ENCODE data around the gene CAPN2. TPM values are rescaled to one million over a fixed set of nuclear protein-coding genes. Genes with fewer than 3 reads are reported as not detected.
A peak's percentile ranks its signal among the peaks of the same experiment; 100 is the strongest.

Gene CAPN2
- total RNA-seq, 2 donors from 2014 or later = 61.4 to 72.3 TPM

DNA sequence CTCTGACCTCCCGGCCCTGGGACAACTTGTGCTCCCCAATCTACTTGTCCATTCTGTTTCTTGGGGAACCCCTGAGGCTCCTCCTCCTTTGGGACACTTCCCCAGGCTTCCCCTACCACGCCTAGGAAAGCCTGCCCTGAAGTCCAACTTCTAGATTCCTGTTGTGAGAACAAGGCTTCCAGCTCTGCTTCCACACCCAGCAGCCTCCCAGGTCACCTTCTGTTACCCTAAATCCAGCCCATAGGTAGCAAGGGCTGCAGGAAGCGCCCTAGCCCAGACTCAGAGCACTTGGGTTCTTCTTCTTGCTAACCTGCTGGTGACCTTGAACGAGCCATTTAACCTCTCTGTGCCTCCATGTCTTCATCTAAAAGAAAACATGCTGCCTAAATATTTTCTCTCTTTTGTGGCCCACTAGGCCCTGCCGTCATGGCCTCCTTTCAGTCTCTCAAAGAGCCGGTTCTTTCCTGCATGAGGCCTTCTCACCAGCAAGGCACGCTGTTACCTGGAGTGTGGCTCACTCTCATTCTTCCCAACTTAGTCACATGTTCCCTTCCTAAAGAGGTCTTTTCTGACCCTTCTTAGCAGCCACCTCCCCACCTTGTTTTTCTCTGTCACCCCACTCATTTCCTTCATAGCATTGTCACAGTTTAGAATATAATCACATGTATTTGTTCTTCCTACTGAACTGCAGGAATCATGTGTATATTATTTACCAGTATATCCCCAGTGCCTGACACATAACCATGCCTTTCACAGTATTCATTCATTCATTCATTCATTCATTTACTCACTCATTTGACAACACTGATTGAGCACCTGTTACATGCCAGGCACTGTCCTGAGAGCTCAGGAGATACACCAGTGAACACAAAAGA is 1.4 kb downstream of the CAPN2 start:
- H3K27ac ChIP-seq = peak overlapping the region; percentile 91 to 93

DNA sequence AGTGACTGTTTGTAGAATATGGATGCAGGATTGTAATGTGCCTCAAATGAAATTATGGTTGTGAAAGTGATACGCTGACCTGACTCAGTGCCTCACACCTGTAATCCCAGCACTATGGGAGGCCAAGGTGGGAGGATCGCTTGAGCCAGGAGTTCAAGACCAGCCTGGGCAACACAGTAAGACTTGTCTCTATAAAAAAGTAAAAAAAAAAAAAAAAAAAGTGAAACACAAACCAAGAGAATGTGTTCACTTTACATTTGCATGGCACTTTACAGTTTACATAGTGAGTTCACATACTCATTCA is 2.0 kb downstream of the CAPN2 start:
- peaks cover 19% of the 10 kb centered on the region for H3K36me3 ChIP-seq
- DNase-seq (ENCODE audit: low spot score) = no peak
- no peak overlapping the region for H3K27ac ChIP-seq
- H3K4me1 ChIP-seq = peaks cover 0 to 43% of the 10 kb centered on the region in 2 donors
- TF ChIP-seq, protein P1, sequence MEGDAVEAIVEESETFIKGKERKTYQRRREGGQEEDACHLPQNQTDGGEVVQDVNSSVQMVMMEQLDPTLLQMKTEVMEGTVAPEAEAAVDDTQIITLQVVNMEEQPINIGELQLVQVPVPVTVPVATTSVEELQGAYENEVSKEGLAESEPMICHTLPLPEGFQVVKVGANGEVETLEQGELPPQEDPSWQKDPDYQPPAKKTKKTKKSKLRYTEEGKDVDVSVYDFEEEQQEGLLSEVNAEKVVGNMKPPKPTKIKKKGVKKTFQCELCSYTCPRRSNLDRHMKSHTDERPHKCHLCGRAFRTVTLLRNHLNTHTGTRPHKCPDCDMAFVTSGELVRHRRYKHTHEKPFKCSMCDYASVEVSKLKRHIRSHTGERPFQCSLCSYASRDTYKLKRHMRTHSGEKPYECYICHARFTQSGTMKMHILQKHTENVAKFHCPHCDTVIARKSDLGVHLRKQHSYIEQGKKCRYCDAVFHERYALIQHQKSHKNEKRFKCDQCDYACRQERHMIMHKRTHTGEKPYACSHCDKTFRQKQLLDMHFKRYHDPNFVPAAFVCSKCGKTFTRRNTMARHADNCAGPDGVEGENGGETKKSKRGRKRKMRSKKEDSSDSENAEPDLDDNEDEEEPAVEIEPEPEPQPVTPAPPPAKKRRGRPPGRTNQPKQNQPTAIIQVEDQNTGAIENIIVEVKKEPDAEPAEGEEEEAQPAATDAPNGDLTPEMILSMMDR (IDR thresholded peaks at IDR 0.05) = no peak
- no peaks in the 10 kb centered on the region for H3K27me3 ChIP-seq
- H3K9me3 ChIP-seq = no peaks in the 10 kb centered on the region
- H3K4me3 ChIP-seq = no peak overlapping the region

More for the DNA sequence above, 1.4 kb downstream of the CAPN2 start:
- no peaks in the 10 kb centered on the region for H3K9me3 ChIP-seq
- TF ChIP-seq, protein P1 (IDR thresholded peaks at IDR 0.05) = no peak
- no peaks in the 10 kb centered on the region for H3K27me3 ChIP-seq
- no peak for DNase-seq (ENCODE audit: low spot score)
- peak overlapping the region; percentile 68 to 75 for H3K4me3 ChIP-seq
- peaks cover 13% of the 10 kb centered on the region for H3K36me3 ChIP-seq
- peaks cover 0 to 49% of the 10 kb centered on the region in 2 donors for H3K4me1 ChIP-seq

DNA sequence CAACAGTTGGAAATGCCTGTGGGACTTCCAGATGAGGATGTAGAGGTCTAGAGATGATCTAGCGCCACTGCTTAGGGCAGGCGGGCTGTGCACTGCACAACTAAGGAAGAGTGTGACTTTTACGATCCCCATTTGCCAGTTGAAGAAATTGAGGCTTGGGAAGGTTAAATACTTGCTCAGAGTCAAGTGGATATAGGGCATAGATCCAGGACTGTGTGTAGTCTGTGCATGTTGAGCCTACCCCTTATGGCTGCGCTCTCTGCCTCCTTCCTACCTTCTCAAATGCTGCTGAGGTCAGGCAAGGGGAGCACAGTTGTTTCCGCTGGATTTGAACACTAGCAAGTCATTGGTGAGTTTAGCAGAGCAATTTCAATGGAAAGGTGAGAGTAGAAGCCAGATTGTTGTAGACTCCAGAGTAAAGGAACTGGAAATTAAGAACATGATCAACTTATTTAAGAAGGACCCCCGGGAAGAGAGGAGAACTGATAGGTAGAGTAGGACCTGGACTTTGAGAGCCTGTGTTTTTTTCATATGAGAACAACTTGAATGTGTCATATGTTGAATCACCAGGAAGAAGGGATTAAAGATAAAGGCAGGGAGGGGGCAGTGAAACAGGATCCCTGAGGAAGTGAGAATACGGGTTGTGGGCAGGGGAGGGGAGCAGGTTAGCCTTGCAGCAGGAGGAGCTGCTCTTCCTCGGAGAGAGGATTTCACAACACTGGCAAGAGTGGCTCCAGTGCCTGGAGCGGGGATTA is 2.7 kb downstream of the CAPN2 start:
- peaks cover 0 to 40% of the 10 kb centered on the region in 2 donors for H3K4me1 ChIP-seq
- H3K27ac ChIP-seq = peak overlapping the region in 1 of 2 donors; percentile 14
- H3K27me3 ChIP-seq = no peaks in the 10 kb centered on the region
- H3K36me3 ChIP-seq = peaks cover 25% of the 10 kb centered on the region
- no peaks in the 10 kb centered on the region for H3K9me3 ChIP-seq
- H3K4me3 ChIP-seq = peak overlapping the region in 1 of 2 donors; percentile 3
- TF ChIP-seq, protein P1 (IDR thresholded peaks at IDR 0.05) = no peak
- DNase-seq (ENCODE audit: low spot score) = no peak

DNA sequence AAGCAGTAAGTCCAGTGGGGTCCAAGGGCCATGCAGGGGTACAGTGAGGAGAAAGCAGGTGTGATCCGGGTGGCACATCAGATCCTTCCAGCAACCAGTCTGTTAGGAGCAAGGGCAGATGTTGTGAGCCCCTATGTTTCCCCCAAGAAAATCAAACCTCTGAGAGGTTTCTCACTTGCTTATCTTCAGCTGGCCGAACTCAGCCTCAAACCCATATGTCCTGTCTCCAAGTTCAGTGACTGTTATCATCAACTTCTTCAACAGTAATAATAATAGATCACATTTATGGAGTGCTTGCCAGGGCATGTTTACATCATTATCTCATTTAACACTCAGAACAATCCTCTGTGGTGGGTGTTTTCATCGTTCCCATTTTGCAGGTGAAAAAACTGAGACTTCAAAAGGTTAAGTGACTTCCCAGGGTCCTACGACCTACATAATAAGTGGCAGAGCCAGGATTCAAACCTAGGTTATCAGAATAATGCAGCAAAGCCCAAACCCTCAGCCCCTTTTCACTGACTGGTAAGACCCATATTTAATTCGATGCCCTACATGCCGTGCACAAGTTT is 3.3 kb downstream of the CAPN2 start:
- H3K9me3 ChIP-seq = no peaks in the 10 kb centered on the region
- peak overlapping the region in 1 of 2 donors; percentile 3 for H3K4me3 ChIP-seq
- no peak for DNase-seq (ENCODE audit: low spot score)
- peaks cover 0 to 43% of the 10 kb centered on the region in 2 donors for H3K4me1 ChIP-seq
- TF ChIP-seq, protein P1 (IDR thresholded peaks at IDR 0.05) = no peak
- H3K27ac ChIP-seq = peak overlapping the region in 1 of 2 donors; percentile 35
- peaks cover 32% of the 10 kb centered on the region for H3K36me3 ChIP-seq
- H3K27me3 ChIP-seq = no peaks in the 10 kb centered on the region

DNA sequence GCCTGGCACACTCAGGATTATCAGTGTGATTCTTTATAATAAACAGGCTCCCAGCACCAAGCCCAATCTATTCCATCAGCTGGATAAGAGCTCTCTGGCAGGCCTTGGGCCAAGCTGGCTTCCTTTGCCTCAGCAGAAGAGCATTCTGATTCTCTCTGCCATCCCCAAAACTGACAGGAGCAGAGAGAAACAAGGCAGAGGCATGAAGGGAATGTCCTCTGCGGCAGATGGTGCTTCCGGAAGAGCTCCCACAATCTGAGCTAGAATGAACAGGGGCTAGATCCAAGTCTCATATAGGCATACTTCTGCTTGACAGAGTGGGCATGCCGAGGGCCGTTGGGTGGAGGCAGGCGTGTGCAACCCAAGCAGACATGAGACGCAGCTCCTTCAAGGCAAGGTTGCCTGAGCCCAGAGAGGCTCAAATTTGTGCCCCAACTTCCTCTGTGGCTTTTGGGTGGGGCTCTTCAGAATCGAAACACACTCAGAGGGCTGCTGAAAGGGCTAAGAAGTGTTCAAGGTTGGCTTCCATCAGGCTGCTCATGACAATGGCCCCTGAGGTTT is 4.0 kb downstream of the CAPN2 start:
- H3K4me3 ChIP-seq = no peak overlapping the region
- peak overlapping the region; percentile 35 to 50 for H3K27ac ChIP-seq
- TF ChIP-seq, protein P1 (IDR thresholded peaks at IDR 0.05) = no peak
- H3K27me3 ChIP-seq = no peaks in the 10 kb centered on the region
- H3K4me1 ChIP-seq = peaks cover 0 to 50% of the 10 kb centered on the region in 2 donors
- no peak for DNase-seq (ENCODE audit: low spot score)
- no peaks in the 10 kb centered on the region for H3K9me3 ChIP-seq
- peaks cover 33% of the 10 kb centered on the region for H3K36me3 ChIP-seq

Measured in right atrium auricular region (tissue), 2 donors.